Measurements from ENCODE around the gene DNAH14. TPM values are rescaled to one million over a fixed set of nuclear protein-coding genes. Genes with fewer than 3 reads are reported as not detected.

Gene DNAH14
- total RNA-seq, 4 donors from 2014 or later = under 0.01 to 142 (median 4.1) TPM

- Histone ChIP-seq H3K4me1 (no peaks in the 10 kb centered on the region), H3K36me3 (no peaks in the 10 kb centered on the region), H3K9me3 (no peaks in the 10 kb centered on the region), H3K27me3 (no peaks in the 10 kb centered on the region), H3K4me3 (no peak overlapping the region), H3K27ac (no peak overlapping the region)
- DNase-seq = no peak
- intact Hi-C loops (cut with DNase I; ENCODE audit: low total_unique reads) = no loop called here
- TF ChIP-seq CTCF (IDR thresholded peaks at IDR 0.05) = no peak
- no peak for TF ChIP-seq POLR2A (IDR thresholded peaks at IDR 0.05)
These were observed 430.6 kb downstream of the DNAH14 start for GRCh38 chr1:225360119-225360518.

- Histone ChIP-seq H3K36me3 (no peaks in the 10 kb centered on the region), H3K27me3 (no peaks in the 10 kb centered on the region), H3K4me3 (no peak overlapping the region), H3K4me1 (no peaks in the 10 kb centered on the region), H3K9me3 (no peaks in the 10 kb centered on the region), H3K27ac (no peak overlapping the region)
- DNase-seq = no peak
- intact Hi-C loops (cut with DNase I; ENCODE audit: low total_unique reads) = no loop called here
- no peak for TF ChIP-seq CTCF (IDR thresholded peaks at IDR 0.05)
- TF ChIP-seq POLR2A (IDR thresholded peaks at IDR 0.05) = no peak
These were observed 431.7 kb downstream of the DNAH14 start for GRCh38 chr1:225361176-225361575.

GRCh38 chr1:225362805-225363204, 433.3 kb downstream of the DNAH14 start:
- Histone ChIP-seq H3K36me3 (no peaks in the 10 kb centered on the region), H3K27ac (no peak overlapping the region), H3K4me1 (no peaks in the 10 kb centered on the region), H3K9me3 (no peaks in the 10 kb centered on the region), H3K4me3 (no peak overlapping the region), H3K27me3 (no peaks in the 10 kb centered on the region)
- intact Hi-C loops (cut with DNase I; ENCODE audit: low total_unique reads) = no loop called here
- no peak for DNase-seq
- no peak for TF ChIP-seq POLR2A (IDR thresholded peaks at IDR 0.05)
- TF ChIP-seq CTCF (IDR thresholded peaks at IDR 0.05) = no peak

- TF ChIP-seq POLR2A (IDR thresholded peaks at IDR 0.05) = no peak
- TF ChIP-seq CTCF (IDR thresholded peaks at IDR 0.05) = no peak
- H3K36me3 ChIP-seq = no peaks in the 10 kb centered on the region
- no peak for DNase-seq
- no peaks in the 10 kb centered on the region for H3K4me1 ChIP-seq
- H3K9me3 ChIP-seq = no peaks in the 10 kb centered on the region
- intact Hi-C loops (cut with DNase I; ENCODE audit: low total_unique reads) = no loop called here
- no peaks in the 10 kb centered on the region for H3K27me3 ChIP-seq
- H3K4me3 ChIP-seq = no peak overlapping the region
- no peak overlapping the region for H3K27ac ChIP-seq
These were observed 435.0 kb downstream of the DNAH14 start for GRCh38 chr1:225364439-225364838.

- TF ChIP-seq CTCF (IDR thresholded peaks at IDR 0.05) (no peak), POLR2A (IDR thresholded peaks at IDR 0.05) (no peak)
- intact Hi-C loops (cut with DNase I; ENCODE audit: low total_unique reads) = no loop called here
- Histone ChIP-seq H3K4me1 (no peaks in the 10 kb centered on the region), H3K36me3 (no peaks in the 10 kb centered on the region), H3K27me3 (no peaks in the 10 kb centered on the region), H3K27ac (no peak overlapping the region), H3K4me3 (no peak overlapping the region), H3K9me3 (no peaks in the 10 kb centered on the region)
- no peak for DNase-seq
These were observed 436.5 kb downstream of the DNAH14 start for GRCh38 chr1:225366018-225366417.

Data from uterus (tissue), 4 donors.